ENCODE results near the gene APOBEC2.
"Not testable (repeated sequence)": the region's sequence is repeated elsewhere in the genome, so short reads cannot be mapped to it uniquely, and the experiment has no call there.

The APOBEC2 gene

GRCh38 chr6:41053041-41053440 is at the start of gene APOBEC2:
TSS of gene APOBEC2 (plus strand) at chr6:41053202. CDS start at chr6:41053348, 146 bp downstream.
- DNase-seq (ENCODE audit: low read depth in 2 of 2): no peak

DNA sequence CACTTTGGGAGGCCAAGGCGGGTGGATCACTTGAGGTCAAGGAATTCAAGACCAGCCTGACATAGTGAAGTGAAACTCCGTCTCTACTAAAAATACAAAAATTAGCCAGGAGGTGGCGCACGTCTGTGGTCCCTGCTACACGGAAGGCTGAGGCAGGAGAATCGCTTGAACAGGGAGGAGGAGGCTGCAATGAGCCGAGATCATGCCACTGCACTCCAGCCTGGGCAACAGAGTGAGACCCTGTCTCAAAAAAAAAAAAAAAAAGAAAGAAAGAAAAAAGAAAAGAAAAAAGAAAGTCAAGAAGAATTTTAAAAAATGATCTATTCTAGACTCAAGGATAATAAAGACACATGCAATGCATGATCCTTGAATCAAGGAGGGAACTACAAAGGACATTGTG is 46.8 kb upstream of the APOBEC2 start:
- DNase-seq (ENCODE audit: low read depth in 2 of 2): peak; percentile 19 to 31

DNA sequence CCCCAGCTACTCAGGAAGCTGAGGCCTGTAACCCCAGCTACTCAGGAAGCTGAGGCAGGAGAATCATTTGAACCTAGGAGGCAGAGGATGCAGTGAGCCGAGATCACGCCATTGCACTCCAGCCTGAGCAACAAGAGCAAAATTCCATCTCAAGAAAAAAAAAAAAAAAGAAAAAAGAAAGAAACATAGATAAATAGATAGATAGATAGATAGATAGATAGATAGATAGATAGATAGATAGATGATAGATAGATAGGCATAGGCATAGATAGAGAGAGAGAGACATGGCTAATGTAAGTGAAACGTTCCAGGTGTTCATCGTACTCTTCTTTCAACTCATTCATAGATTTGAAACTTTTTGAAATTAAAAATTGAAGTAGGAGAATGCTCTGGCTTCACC is 46.0 kb upstream of the APOBEC2 start:
- DNase-seq (ENCODE audit: low read depth in 2 of 2): not testable (repeated sequence)

DNA sequence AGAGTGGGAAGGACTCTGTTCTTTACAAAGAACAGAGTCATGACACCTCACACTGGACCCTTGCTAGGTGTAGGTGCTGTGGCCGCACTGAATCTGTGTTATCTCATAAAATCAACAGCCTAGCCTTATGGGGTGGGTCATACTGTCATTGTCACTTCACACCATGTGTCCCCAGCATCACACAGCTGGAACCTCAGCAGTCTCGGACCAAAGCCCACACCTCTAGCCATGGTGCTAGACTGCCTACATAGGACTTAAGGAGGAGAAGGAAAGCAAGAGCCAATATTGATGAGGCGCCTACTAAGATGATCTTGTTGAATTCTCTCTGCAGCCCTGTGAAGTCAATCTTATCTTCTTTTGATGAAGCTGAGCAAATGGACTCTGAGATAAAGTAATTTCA is 45.0 kb upstream of the APOBEC2 start:
- no peak for DNase-seq (ENCODE audit: low read depth in 2 of 2)

DNA sequence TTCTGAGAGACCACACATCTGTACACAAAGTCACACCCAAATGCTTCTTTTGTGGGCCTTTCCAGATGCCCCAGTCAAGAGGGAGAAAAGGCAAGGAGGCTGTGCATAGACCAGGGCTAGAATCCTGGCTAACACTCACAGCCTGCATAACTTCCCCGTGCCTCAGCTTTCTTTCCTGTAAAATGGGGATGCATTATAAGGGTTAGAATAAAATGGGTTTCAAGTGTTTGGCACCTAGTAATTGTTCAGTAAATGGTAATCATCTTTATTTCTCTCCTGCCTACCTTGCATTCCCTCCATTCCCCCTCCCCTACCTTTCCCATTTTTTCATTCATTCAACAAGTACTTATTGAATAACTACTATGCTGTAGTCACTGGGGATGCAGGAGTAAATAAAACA is 43.3 kb upstream of the APOBEC2 start:
- DNase-seq (ENCODE audit: low read depth in 2 of 2): no peak

GRCh38 chr6:41011673-41012072 is 41.3 kb upstream of the APOBEC2 start:
- DNase-seq (ENCODE audit: low read depth in 2 of 2): no peak

GRCh38 chr6:41013466-41014153 is 39.4 kb upstream of the APOBEC2 start:
- no peak for DNase-seq (ENCODE audit: low read depth in 2 of 2)

DNA sequence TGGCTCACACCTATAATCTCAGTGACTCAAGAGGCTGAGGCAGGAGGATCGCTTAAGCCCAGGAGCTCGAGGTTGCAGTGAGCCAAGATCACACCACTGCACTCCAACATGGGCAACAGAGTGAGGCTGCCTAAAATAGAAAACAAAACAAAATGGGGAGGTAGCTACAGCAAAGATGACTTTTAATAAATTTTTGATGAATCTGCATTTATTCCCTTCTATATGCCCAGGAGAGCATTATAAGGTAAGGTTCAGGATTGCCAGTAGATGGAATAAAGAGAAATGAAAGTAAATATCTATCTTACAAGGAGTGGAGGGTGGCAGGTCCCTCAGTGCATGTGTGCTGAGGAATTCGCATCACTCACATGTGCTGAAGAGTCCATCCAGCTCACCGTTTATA is 38.2 kb upstream of the APOBEC2 start:
- DNase-seq (ENCODE audit: low read depth in 2 of 2): no peak

DNA sequence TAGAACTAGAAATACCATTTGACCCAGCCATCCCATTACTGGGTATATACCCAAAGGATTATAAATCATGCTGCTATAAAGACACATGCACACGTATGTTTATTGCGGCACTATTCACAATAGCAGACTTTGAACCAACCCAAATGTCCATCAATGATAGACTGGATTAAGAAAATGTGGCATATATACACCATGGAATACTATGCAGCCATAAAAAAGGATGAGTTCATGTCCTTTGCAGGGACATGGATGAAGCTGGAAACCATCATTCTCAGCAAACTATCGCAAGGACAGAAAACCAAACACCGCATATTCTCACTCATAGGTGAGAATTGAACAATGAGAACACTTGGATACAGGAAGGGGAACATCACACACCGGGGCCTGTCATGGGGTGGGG is 37.1 kb upstream of the APOBEC2 start:
- not testable (repeated sequence) for DNase-seq (ENCODE audit: low read depth in 2 of 2)

- DNase-seq (ENCODE audit: low read depth in 2 of 2): no peak
Observed at GRCh38 chr6:41017663-41018062, 35.3 kb upstream of the APOBEC2 start.

- no peak for DNase-seq (ENCODE audit: low read depth in 2 of 2)
Observed at GRCh38 chr6:41021832-41022231, 31.2 kb upstream of the APOBEC2 start.

GRCh38 chr6:41022294-41022693 is 30.7 kb upstream of the APOBEC2 start:
- no peak for DNase-seq (ENCODE audit: low read depth in 2 of 2)

GRCh38 chr6:41023114-41023513 is 29.9 kb upstream of the APOBEC2 start:
- no peak for DNase-seq (ENCODE audit: low read depth in 2 of 2)

DNA sequence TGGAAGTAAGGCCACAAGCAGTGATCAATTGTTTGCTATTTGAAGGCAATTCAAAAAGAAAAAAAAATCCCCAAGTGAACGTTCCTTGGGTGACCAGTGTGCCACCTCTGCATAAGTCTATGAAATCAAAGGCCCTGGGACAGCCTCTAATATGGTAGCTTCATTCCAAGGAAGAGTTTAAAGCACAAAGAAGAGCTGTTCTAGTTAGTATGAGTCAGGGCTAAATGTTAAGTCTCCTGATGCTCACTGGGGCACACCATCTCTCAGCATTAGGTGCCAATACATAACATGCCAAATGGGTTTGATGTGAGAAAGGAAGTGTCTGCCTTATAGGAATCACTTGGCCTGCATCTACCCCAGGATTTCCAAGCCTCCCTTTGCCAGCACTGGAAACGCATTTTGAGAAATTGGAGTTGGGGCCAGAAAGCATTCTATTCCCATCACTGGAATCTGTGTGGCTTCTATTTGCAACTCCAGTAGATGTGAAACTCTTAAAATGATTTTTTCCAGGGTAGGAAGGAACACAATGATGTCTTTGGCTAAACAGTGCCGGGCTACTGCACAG is 27.0 kb upstream of the APOBEC2 start:
- DNase-seq (ENCODE audit: low read depth in 2 of 2): no peak

GRCh38 chr6:41027241-41027640 is 25.8 kb upstream of the APOBEC2 start:
- DNase-seq (ENCODE audit: low read depth in 2 of 2): no peak

DNA sequence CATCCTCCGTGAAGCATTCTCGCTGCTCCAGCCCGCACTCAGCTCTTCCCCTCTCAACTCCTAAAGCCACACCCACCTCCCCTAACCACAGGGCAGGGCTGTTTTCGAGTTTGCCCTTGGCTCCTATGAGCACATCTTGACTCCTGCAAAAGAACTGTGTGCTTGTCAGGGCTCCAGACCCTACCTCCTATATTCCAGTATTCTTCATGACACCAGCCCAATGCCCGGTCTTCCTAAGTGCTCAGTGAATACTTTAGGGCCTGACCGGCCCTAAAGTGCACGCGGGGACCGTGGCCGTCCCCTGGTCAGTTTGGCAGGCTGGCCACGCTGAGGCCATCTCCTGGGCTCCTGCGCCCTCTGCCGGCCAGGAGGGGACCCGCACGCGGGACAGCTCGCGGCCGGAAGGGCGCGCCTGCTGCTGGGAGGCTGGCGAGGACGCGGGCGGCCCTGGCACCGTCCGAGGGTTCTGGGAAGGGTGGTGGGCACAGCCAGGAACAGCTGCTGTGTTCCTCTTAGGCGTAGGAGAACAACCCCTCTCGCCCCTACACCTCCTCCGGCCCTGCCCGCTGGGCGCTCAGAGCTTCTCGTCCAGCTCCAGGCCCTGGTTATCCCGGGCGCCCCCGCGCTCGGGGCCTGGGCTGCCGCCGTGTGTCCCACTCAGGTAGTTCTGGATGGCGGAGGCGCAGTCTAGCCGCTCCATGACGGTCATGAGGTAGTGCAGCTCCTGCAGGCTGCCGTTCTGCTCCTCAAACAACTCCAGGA is 25.0 kb upstream of the APOBEC2 start:
- peak; percentile 38 to 43 for DNase-seq (ENCODE audit: low read depth in 2 of 2)

DNA sequence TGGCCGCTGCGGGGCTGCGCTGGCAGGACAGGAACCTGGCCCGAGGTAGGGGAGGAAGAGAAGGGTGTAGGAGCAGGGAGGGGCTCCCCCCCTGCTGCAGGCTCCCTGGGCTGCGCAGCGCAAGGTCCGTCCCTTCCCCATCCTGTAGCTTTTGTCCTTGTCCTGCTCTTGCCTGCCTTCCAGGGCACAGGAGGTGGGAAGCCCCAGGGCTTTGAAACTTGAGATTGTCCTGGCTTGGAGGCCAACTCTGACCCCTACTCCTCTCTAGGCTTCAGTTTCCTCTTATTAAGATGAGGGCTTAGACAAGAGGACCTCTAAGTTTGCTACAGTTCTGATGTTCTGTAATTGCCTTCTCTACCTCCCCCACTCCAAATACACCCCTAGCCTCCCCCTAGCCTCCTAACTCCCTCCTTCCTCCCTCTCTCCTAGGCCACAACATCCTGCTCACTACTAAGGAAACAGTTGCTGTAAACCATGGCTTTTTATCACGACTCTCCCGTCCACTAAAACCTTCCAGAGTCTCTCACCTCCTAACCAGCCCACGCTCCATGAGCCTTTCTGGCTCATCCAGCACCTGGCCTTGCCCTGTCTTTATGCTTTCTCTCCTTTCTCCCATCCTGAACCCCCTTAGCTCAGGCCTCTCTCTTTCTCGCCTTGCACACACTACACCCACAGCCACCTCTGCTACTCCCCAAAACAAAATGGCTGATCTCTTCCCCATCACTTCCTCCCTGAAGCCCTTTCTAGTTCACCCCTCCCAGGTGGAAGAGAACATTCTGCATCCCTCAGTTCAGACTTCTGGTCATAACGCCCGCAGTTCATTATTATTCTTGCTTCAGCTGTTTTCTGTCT is 24.2 kb upstream of the APOBEC2 start:
- DNase-seq (ENCODE audit: low read depth in 2 of 2): no peak

DNA sequence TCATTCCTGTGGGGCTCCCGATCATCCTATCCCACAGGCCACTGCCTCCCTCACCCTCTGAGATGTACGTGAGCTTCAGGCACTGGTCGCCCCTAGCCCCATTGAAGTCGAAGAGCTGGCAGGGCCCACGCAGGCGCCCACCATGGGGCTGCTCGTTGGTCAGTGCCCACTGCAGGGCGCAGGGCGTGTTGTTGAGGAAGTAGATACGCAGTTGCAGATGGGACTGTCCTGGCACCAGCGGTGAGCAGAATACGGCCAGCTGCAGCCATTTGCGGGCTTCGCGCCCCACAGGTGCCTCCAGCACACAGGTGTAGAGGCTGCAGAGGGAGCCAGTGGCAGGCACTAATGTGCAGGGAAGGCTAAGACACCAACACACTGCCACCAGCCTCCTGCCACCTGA is 20.2 kb upstream of the APOBEC2 start:
- no peak for DNase-seq (ENCODE audit: low read depth in 2 of 2)

GRCh38 chr6:41033776-41034175 is 19.2 kb upstream of the APOBEC2 start:
- DNase-seq (ENCODE audit: low read depth in 2 of 2): no peak

DNA sequence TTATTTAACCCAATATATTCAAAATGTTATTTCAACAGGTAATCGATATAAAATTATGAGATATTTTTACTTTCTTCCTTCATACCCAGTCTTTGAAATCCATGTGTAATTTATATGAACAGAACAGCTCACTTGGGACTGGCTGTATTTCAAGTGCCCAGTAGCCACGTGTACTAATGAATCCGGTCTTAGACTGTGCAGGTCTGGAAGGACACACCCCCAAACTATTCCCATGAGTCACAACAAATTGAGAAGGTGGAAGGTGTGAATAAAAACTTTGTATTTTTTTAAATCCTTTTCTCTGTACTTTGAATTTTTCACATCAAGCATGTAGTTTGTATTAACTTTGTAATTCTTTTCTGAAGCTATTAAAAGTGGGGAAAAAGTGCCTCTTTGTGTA is 16.8 kb upstream of the APOBEC2 start:
- DNase-seq (ENCODE audit: low read depth in 2 of 2): no peak

GRCh38 chr6:41036601-41037000 is 16.4 kb upstream of the APOBEC2 start:
- no peak for DNase-seq (ENCODE audit: low read depth in 2 of 2)

Data from activated CD8-positive, alpha-beta memory T cell treated with anti-CD3 and anti-CD28 coated beads for 4 hours (primary cell).